Measurements from ENCODE around the gene RNF39.

Gene RNF39

GRCh38 chr6:30096829-30097228 is 21.3 kb upstream of the RNF39 start:
- no peak for DNase-seq (ENCODE audit: low spot score)

GRCh38 chr6:30093951-30094661 is 18.5 kb upstream of the RNF39 start:
- no peak for DNase-seq (ENCODE audit: low spot score)

GRCh38 chr6:30092852-30093543 is 17.4 kb upstream of the RNF39 start:
- no peak for DNase-seq (ENCODE audit: low spot score)

- no peak for DNase-seq (ENCODE audit: low spot score)
Measured at GRCh38 chr6:30091577-30092381, 16.2 kb upstream of the RNF39 start.

GRCh38 chr6:30087876-30088275 is 12.3 kb upstream of the RNF39 start:
- no peak for DNase-seq (ENCODE audit: low spot score)

- no peak for DNase-seq (ENCODE audit: low spot score)
Measured at GRCh38 chr6:30077218-30077617, 1.6 kb upstream of the RNF39 start.

- DNase-seq (ENCODE audit: low spot score): no peak
Measured at GRCh38 chr6:30075790-30076732, 492 bp upstream of the RNF39 start.

- no peak for DNase-seq (ENCODE audit: low spot score)
Measured at GRCh38 chr6:30074331-30075093, 1.1 kb downstream of the RNF39 start.

- no peak for DNase-seq (ENCODE audit: low spot score)
Measured at GRCh38 chr6:30073489-30074235, 1.9 kb downstream of the RNF39 start.

GRCh38 chr6:30071858-30072257 is 3.7 kb downstream of the RNF39 start:
- DNase-seq (ENCODE audit: low spot score): no peak

GRCh38 chr6:30071081-30071818 is 4.3 kb downstream of the RNF39 start:
- no peak for DNase-seq (ENCODE audit: low spot score)

GRCh38 chr6:30067460-30068139 is 8.0 kb downstream of the RNF39 start:
- no peak for DNase-seq (ENCODE audit: low spot score)

GRCh38 chr6:30066577-30067459 is 8.8 kb downstream of the RNF39 start, which contains the start of gene PPP1R11:
TSS of gene PPP1R11 (plus strand) at chr6:30067198. CDS start at chr6:30067411, 213 bp downstream.
- DNase-seq (ENCODE audit: low spot score): peak; percentile 99

- DNase-seq (ENCODE audit: low spot score): no peak
Measured at GRCh38 chr6:30066082-30066481, 9.5 kb downstream of the RNF39 start.

GRCh38 chr6:30063315-30063714 is 12.3 kb downstream of the RNF39 start:
- DNase-seq (ENCODE audit: low spot score): no peak

- DNase-seq (ENCODE audit: low spot score): peak; percentile 46
Measured at GRCh38 chr6:30062471-30063178, 12.9 kb downstream of the RNF39 start.

GRCh38 chr6:30061858-30062458 is 13.6 kb downstream of the RNF39 start:
- peak; percentile 52 for DNase-seq (ENCODE audit: low spot score)

All from activated CD4-positive, alpha-beta T cell treated with anti-CD3 and anti-CD28 coated beads, Interleukin-2, Interleukin-4, amounts not matched to agents 100 ng/mL and 50 ng/mL, durations not matched to agents 16 hours and 8 hours (primary cell).